Lung (tissue), 12 donors: ENCODE results near the gene PODXL2. TPM values are rescaled to one million over a fixed set of nuclear protein-coding genes. Genes with fewer than 3 reads are reported as not detected.

ENCODE experiments used
- ATAC-seq: fragments of 200-7000 bp; cut with Tn5 transposase; one replicate; pipeline ENCODE4 v1.9.1; 2020; ENCODE audit warnings: moderate number of reproducible peaks; ENCODE audit not compliant: insufficient read depth, low FRiP score
- DNase-seq, 3 donors: peaks; one replicate each; pipeline ENCODE4 v3.0.0-alpha.2; 2013 to 2017
- H3K27ac ChIP-seq, 2 donors: one replicate each; pipeline ENCODE4 v1.5.1; 2013; ENCODE audit warnings: mild to moderate bottlenecking in 2 of 2, moderate library complexity in 2 of 2, control low read depth in 1 of 2, inconsistent platforms in 1 of 2, low read depth in 1 of 2, low read length in 1 of 2
- H3K27me3 ChIP-seq, 3 donors: one replicate each; pipeline ENCODE4 v1.5.1; 2013; ENCODE audit warnings: low read length in 2 of 3; ENCODE audit not compliant: control insufficient read depth in 3 of 3, insufficient read depth in 3 of 3
- H3K36me3 ChIP-seq, 4 donors: one replicate each; pipeline ENCODE4 v1.5.1; 2013; ENCODE audit warnings: low read length in 4 of 4, mild to moderate bottlenecking in 1 of 4, moderate library complexity in 1 of 4; ENCODE audit not compliant: control insufficient read depth in 4 of 4, insufficient read depth in 4 of 4
- H3K4me1 ChIP-seq, 5 donors: one replicate each; pipeline ENCODE4 v1.5.1; 2013; ENCODE audit warnings: low read length in 5 of 5, mild to moderate bottlenecking in 2 of 5, moderate library complexity in 1 of 5; ENCODE audit not compliant: control insufficient read depth in 5 of 5, insufficient read depth in 5 of 5
- H3K4me3 ChIP-seq: one replicate; pipeline ENCODE4 v1.5.1; 2013; ENCODE audit warnings: mild to moderate bottlenecking, control low read depth, moderate library complexity
- H3K9ac ChIP-seq, 2 donors: one replicate each; pipeline ENCODE4 v1.5.1; 2013; ENCODE audit warnings: low read length in 2 of 2, control low read depth in 1 of 2; ENCODE audit not compliant: insufficient read depth in 1 of 2
- H3K9me3 ChIP-seq, 4 donors: one replicate each; pipeline ENCODE4 v1.5.1; 2013; ENCODE audit warnings: low read length in 3 of 4, mild to moderate bottlenecking in 1 of 4, moderate library complexity in 1 of 4; ENCODE audit not compliant: control insufficient read depth in 4 of 4, insufficient read depth in 3 of 4
- CTCF ChIP-seq: IDR thresholded peaks from 2 replicates; pipeline ENCODE4 v1.5.1; 2012; ENCODE audit warnings: mild to moderate bottlenecking; ENCODE audit errors: control extremely low read depth, extremely low read depth
- WGBS, 2 donors: extraction: QIAGEN DNeasy Blood & Tissue Kit; methylation state at CpG; one replicate each; pipeline ENCODE4 v1.1.7; 2013; 5-methylcytosine and 5-hydroxymethylcytosine counted together
- polyA plus RNA-seq, 2 donors: library from polyadenylated mRNA; stranded (reverse); fragments of 200-250 nt; gene quantifications; one replicate each; pipeline ENCODE4 v1.2.1, GENCODE V29; 2013
- total RNA-seq, 2 donors: library from RNA; depleted of rRNA in 1 of 2; stranded (reverse); fragments of >200 nt in 1 of 2; gene quantifications; one replicate each; pipeline ENCODE4 v1.2.1, GENCODE V29; 2014 to 2021
- donor health status: control.
- donor health status: control.
- donor health status: Bipolar disorder and iron deficiency.
- donor health status: healthy.
- donor health status: DM: yes; HTN: yes; CAD: no.

The PODXL2 gene
- total and polyA plus RNA-seq, 4 donors = 3.1 to 7.3 (median 4.6) TPM

DNA sequence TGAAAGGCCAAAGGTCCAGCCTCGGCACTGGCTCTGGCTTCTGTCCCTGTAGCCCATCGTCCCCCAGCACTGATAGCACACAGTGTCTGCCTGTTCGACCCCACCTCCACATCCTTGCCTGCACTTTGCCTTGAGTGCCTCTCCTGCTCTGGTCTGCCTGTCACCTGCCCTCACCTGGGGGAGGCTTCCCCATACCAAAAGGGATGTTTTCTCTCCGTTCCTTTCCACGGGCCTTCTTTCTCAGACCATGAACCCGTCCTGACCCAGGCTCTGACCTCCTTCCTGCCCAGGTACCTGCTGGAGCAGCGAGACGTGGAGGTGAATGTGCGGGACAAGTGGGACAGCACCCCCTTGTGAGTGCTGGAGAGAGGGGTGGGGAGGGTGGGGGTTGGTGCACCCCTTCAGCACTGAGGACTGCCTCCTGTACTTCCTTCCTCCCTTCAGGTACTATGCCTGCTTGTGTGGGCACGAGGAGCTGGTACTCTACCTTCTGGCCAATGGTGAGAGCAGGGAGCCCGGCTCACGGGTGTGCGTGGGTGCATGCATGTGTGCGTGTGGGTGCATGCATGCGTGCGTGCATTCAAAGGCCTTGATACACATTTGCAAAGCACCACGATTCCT lies 45.2 kb downstream of the PODXL2 start:
- Histone ChIP-seq H3K4me1 (peaks cover 0 to 17% (median 3%) of the 10 kb centered on the region in 5 donors), H3K36me3 (peaks cover 0 to 22% (median 7%) of the 10 kb centered on the region in 4 donors), H3K4me3 (no peak overlapping the region), H3K9ac (no peak overlapping the region), H3K27ac (no peak overlapping the region), H3K27me3 (no peaks in the 10 kb centered on the region), H3K9me3 (no peaks in the 10 kb centered on the region)
- WGBS, 2 donors = 84 to 87% methylated on average over 17 of the region's 17 CpGs
- no peak for ATAC-seq
- TF ChIP-seq CTCF = no peak
- DNase-seq = no peak

- no peak for TF ChIP-seq CTCF
- no peak overlapping the region for H3K27ac ChIP-seq
- no peak for ATAC-seq
Measured at GRCh38 chr3:127674790-127675189, 45.8 kb downstream of the PODXL2 start.

DNA sequence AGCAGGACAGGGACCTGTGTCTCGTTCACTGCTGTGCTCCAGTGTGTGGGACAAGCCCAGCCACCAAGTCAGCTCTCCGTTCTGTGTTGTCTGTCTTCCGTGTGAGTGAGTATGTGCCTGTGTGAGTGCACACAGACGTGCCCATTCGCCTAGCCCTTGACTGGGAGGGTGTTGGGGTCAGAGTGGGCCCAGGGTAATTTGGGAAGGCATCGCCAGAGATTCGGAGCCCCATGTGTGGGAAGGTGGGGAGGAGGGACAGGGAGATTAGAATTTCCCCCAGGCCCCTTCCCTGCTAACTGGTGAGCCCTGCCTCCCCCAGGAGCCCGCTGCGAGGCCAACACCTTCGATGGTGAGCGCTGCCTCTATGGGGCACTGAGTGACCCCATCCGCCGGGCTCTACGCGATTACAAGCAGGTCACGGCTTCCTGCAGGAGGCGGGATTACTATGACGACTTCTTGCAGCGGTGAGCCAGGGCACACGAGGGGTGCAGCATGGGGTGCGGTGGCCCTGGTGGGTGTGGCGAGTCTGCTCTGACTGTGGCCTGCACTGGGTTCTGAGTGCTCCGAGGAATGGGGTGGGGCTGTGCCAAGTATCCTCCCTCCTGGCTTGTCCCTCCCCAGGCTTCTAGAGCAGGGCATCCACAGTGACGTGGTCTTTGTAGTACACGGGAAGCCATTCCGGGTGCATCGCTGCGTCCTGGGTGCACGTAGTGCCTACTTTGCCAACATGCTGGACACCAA lies 46.8 kb downstream of the PODXL2 start:
- Histone ChIP-seq H3K4me3 (no peak overlapping the region), H3K9ac (no peak overlapping the region), H3K4me1 (peaks cover 0 to 17% (median 3%) of the 10 kb centered on the region in 5 donors), H3K27ac (no peak overlapping the region), H3K9me3 (no peaks in the 10 kb centered on the region), H3K36me3 (peaks cover 0 to 27% (median 7%) of the 10 kb centered on the region in 4 donors), H3K27me3 (no peaks in the 10 kb centered on the region)
- WGBS, 2 donors = 90 to 92% methylated on average over 29 of the region's 29 CpGs
- TF ChIP-seq CTCF = no peak
- DNase-seq = peak in 1 of 3 donors; percentile 10
- no peak for ATAC-seq

More at GRCh38 chr3:127674790-127675189, 45.8 kb downstream of the PODXL2 start:
- no peaks in the 10 kb centered on the region for H3K9me3 ChIP-seq
- H3K4me1 ChIP-seq = peaks cover 0 to 17% (median 3%) of the 10 kb centered on the region in 5 donors
- H3K9ac ChIP-seq = no peak overlapping the region
- WGBS, 2 donors = 88 to 93% methylated on average over 8 of the region's 8 CpGs
- H3K36me3 ChIP-seq = peaks cover 0 to 24% (median 7%) of the 10 kb centered on the region in 4 donors
- DNase-seq = no peak
- no peaks in the 10 kb centered on the region for H3K27me3 ChIP-seq
- H3K4me3 ChIP-seq = no peak overlapping the region
